GM21717 (cell line): ENCODE results near the gene SFSWAP.
"Not testable (repeated sequence)": the region's sequence is repeated elsewhere in the genome, so short reads cannot be mapped to it uniquely, and the experiment has no call there.

ENCODE experiments used
- ATAC-seq: cut with Tn5 transposase; IDR thresholded peaks from one replicate; pipeline ENCODE4 v1.9.1; 2021; ENCODE audit warnings: mild to moderate bottlenecking, moderate library complexity; ENCODE audit not compliant: unreplicated experiment

Gene SFSWAP

GRCh38 chr12:131805421-131805820 is 94.5 kb downstream of the SFSWAP start:
- no peak for ATAC-seq

- ATAC-seq, result no peak
Measured at GRCh38 chr12:131806674-131807073, 95.8 kb downstream of the SFSWAP start.

GRCh38 chr12:131808744-131809371 is 98.0 kb downstream of the SFSWAP start:
- no peak for ATAC-seq

- ATAC-seq, result not testable (repeated sequence)
Measured at GRCh38 chr12:131809476-131810254, 98.8 kb downstream of the SFSWAP start.

- no peak for ATAC-seq
Measured at GRCh38 chr12:131810726-131811125, 99.8 kb downstream of the SFSWAP start.

GRCh38 chr12:131815131-131815530 is 104.2 kb downstream of the SFSWAP start:
- no peak for ATAC-seq

- no peak for ATAC-seq
Measured at GRCh38 chr12:131816495-131816894, 105.6 kb downstream of the SFSWAP start.

GRCh38 chr12:131817241-131817640 is 106.4 kb downstream of the SFSWAP start:
- no peak for ATAC-seq

GRCh38 chr12:131818821-131819585 is 108.1 kb downstream of the SFSWAP start:
- ATAC-seq, result no peak

GRCh38 chr12:131824450-131824849 is 113.6 kb downstream of the SFSWAP start:
- ATAC-seq, result no peak

GRCh38 chr12:131825146-131825892 is 114.4 kb downstream of the SFSWAP start:
- no peak for ATAC-seq

- ATAC-seq, result no peak
Measured at GRCh38 chr12:131826097-131826928, 115.4 kb downstream of the SFSWAP start.

GRCh38 chr12:131827961-131828534 is 117.2 kb downstream of the SFSWAP start, which contains the start of gene MMP17:
TSS of gene MMP17 (plus strand) at chr12:131828393. CDS start at chr12:131828495, 102 bp downstream.
- no peak for ATAC-seq

- no peak for ATAC-seq
Measured at GRCh38 chr12:131828671-131829355, 117.9 kb downstream of the SFSWAP start.

GRCh38 chr12:131829356-131829747 is 118.5 kb downstream of the SFSWAP start:
- ATAC-seq, result no peak

GRCh38 chr12:131829791-131830334 is 119.0 kb downstream of the SFSWAP start:
- no peak for ATAC-seq

- no peak for ATAC-seq
Measured at GRCh38 chr12:131830335-131830913, 119.5 kb downstream of the SFSWAP start.

GRCh38 chr12:131830914-131831571 is 120.2 kb downstream of the SFSWAP start:
- ATAC-seq, result no peak
